Dedifferentiated amniotic fluid mesenchymal stem cell (primary cell): ENCODE data around the gene AEBP2.
"Not testable (repeated sequence)": the region's sequence is repeated elsewhere in the genome, so short reads cannot be mapped to it uniquely, and the experiment has no call there.

Source experiments
- DNase-seq: peaks from one replicate; pipeline ENCODE4 v3.0.0-alpha.2; 2016; ENCODE audit errors: extremely low spot score

AEBP2 gene, protein sequence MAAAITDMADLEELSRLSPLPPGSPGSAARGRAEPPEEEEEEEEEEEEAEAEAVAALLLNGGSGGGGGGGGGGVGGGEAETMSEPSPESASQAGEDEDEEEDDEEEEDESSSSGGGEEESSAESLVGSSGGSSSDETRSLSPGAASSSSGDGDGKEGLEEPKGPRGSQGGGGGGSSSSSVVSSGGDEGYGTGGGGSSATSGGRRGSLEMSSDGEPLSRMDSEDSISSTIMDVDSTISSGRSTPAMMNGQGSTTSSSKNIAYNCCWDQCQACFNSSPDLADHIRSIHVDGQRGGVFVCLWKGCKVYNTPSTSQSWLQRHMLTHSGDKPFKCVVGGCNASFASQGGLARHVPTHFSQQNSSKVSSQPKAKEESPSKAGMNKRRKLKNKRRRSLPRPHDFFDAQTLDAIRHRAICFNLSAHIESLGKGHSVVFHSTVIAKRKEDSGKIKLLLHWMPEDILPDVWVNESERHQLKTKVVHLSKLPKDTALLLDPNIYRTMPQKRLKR

DNA sequence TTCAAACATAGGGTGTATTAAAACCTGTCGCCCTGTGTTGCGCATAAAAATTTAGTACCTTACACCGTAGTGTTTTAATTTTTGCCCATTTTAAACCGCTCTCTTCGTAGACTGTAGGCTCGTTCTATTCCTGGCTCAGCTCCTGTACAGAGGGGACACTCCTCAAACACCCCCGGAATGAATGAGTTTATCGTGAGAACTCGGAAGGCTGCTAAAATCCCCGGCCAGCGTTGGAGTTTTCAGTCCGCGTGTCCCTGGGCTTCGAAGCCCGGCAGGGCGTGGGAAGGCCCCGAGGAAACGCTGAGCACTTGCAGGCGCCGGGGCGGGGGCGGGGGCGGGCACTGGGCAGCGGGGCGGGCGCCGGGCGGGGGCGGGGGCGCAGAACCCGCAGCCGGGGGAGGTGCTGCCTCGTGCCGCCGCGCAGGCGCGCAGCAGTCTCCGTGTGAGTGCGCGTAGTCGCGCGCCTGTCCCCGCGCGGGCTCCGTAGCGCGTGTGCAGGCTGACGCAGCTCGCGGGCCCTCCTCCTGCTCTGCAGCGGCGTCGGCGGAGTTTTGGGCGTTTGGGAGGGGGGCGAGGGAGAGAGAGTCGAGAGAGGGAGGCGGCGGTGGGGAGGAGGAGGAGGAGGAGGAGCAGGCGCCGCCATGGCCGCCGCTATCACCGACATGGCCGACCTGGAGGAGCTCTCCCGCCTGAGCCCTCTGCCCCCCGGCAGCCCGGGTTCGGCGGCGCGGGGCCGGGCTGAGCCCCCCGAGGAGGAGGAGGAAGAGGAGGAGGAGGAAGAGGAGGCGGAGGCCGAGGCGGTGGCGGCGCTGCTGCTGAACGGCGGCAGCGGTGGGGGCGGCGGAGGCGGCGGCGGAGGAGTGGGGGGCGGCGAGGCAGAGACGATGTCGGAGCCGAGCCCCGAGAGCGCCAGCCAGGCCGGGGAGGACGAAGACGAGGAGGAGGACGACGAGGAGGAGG lies at the start of gene AEBP2:
TSS of gene AEBP2 (plus strand) at position 434 of the 960 bp plus-strand sequence. CDS start at position 642, 208 bp downstream.
- DNase-seq = peak; percentile 96

DNA sequence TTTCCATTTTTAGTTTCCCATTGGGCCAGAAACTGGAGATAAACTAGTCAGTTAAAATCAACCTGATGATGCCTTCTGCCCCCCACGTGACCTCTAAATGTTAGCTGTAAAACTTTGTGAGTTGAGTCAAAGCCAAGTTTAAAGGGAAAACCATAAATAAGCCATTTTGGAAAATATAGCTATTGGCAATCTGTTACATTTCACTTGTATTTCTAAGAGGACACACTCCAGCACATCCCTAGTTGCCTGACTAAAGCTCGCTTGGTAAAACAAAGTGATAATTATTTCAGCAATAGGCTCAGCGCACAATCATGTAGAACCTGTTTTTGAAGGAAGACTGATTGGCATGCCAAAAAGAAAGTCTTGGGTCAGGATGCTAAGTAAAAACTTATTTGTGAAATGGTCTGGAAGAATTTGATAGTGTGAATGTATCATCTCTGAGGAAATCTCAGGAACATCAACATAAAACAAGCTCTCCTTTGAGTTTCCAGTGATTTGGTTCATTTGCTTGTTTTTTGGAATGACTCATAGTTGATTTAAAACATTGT lies 49.2 kb upstream of the AEBP2 start:
- no peak for DNase-seq

DNA sequence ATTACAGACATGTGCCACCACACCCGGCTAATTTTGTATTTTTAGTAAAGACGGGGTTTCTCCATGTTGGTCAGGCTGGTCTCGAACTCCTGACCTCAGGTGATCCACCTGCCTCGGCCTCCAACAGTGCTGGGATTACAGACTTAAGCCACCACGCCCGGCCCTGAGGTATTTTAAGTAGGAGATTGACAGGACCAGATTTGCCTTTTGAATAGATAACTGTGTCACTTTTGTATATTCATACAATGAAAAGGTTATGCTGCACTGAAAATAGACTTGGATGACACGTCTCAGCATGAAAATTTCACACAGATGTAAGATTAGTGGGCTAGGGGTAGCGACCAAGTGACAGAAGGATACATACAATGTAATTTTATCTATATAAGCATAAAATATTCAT lies 46.6 kb upstream of the AEBP2 start:
- not testable (repeated sequence) for DNase-seq

DNA sequence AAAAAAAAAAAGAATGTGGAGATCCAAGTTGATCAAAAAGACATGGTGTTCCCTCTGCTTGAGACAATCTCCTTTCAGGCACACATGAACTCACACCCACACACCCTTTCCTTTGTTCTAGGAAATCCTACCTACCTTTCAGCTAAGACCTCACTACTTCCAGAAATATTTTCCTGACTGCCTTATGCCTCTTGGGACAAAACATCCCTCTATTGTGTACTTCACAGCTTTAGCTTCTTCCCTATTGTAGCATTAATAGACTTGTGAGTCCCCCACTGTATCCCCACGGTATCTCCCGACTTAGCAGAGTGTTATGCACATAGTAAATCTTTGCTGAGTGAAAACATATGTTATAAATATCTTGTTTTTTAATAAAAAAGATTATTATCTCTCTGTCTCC lies 44.9 kb upstream of the AEBP2 start:
- DNase-seq = no peak

DNA sequence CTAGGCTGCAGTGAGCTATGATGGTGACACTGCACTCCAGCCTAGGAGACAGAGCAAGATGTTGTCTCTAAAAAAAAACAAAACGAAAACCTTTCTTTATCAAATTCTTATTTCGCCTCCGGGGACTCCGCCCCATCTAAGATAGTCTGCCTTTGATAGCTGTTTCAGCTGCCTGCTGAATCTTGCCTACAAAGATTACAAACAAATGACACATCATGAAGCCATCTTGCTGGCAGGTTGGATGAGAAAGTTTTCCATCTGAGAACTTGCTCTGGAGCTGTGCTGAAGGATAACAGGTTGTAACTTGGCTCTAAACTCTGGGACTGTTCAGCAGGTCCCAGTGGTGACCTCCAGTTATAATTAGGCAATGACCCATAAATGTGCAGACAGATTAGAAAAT lies 41.8 kb upstream of the AEBP2 start:
- no peak for DNase-seq

DNA sequence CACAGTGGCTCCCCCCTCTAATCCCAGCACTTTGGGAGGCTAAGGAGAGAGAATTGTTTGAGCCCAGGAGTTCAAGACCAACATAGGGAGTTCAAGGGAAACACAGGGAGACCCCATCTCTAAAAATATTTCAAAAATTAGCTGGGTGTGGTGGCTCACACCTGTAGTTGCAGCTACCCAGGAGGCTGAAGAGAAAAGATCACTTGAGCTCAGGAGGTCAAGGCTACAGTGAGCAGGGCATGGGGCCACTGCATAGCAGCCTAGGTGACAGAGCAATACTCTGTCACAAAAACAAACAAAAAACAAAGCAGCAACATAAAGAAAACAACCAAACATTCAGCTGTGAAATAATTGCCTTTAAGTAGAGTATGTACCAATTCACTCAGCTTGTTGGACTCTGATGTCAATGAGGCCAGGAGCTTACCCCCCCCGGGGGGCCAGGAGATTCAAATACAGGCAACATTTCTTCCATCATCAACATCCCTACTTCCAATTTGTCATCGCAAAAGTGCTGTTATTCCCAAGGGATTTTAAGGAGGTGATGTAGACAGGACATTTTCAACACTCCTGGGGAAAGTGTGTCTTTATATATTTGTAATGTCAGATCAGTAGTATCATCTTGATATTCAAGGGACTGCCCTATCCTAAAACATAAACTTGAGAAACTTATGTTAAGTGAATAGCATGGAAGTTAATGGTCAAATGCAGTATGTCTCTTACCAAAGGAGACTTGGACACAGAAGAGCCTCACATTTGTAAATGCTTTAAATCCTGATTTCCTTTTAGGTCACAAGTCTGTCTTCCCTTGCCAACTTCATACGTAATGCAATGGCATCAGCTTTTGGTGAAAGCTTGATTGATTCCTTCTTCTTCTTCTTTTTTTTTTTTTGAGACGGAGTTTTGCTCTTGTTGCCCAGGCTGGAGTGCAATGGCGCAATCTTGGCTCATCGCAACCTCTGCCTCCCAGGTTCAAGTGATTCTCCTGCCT lies 40.6 kb upstream of the AEBP2 start:
- DNase-seq = no peak

DNA sequence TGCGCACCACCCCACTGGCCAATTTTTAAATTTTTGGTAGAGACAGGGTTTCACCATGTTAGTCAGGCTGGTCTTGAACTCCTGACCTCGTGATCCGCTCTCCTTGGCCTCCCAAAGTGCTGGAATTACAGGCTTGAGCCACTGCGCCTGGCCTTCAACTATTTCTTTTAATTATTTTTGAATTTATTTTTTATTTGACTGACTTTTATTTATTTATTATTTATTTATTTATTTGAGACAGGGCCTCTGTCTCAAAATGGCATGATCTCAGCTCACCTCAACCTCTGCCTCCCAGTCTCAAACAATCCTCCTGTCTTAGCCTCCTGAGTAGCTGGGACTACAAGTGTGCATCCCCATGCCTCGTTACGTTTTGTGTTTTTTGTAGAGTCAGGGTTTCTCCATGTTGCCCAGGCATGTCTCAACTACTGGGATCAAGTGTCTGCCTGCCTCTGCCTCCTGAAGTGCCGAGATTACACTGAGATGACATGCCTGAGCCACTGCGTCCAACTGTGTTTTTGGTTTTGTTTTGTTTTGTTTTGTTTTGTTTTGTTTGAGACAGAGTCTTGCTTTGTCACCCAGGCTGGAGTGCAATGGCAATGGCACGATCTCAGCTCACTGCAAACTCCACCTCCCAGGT lies 38.5 kb upstream of the AEBP2 start:
- DNase-seq = not testable (repeated sequence)

DNA sequence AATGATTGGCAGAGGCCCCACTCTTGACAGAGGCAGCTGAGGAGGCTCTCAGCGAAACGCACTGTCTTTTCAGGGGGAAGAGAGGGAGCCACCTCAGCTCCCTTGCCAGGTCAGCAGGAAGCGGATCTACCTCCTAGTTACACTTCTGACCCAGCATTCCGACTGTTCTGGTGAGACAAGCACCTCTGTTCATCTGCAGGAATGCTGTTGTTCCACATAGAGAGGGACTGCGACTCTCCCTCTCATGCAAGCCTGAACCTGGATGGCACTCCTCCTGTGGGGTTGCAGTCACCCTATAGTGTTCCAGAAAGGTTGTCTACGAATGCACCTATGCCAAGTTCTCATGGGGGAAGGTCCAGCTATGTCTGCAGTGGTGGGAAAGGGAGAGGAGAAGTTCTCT lies 37.1 kb upstream of the AEBP2 start:
- no peak for DNase-seq

DNA sequence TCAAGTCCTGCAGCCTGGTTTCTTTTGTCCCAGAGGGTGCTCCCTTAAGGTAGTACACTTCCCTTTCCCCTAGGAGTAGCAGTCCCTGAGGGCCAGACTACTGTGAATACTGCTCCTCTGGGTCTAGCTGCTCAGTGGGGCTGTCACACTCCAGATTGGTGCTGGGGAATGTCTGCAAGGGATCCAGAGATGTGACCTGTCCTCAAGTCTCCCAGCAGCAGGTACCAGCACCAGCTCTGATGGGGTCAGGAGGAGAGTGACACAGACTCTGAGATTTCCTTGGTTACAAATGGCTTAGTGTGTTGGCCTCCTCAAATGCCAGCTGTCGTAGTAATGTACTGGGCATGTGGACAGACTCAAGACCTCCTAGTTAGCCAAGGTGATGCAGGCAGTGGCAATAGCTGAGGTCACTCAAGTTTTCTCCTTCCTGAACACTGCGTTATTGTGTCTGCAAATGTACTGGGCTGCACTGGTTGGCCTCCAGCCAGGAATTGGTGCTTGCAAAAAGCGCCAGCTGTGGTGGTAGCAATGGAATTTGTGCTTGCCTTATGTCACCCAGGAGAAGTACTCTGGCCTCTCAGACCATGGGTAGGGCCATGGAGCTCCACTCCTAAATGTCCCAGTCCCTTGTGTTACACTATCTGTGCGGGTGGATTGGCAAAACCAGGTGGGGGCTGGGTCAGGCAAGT lies 36.4 kb upstream of the AEBP2 start:
- DNase-seq = no peak

DNA sequence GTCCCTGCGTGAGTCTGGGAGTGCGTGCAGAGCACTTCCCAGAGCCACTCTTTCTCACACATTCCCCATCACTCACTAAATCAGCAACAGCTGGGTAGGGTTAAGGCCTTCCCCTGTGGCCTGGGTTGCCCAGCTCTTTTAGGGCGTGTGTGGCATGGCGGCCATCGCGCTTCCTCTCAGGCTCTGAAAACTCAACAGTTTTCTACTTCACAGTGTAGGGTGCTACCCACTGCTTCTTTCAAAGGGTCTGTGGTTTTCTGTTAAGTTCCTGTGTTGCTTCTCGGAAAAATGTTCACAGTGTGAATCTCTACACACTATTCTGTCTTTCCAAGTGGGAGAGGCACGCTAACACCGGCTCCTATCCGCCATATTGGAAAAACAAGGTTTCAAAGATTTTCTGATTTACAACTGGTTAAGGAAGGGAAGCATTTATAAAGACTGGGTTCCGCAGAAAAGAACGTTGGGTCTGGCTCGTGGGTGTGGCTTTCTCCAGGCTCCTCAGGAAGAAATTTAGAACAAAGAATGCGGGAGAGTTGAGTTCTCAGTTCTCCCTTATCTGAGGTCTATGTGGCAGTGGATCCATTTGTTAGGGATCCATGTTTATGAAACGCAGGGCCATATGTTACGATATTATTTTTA lies 34.9 kb upstream of the AEBP2 start:
- DNase-seq = no peak

DNA sequence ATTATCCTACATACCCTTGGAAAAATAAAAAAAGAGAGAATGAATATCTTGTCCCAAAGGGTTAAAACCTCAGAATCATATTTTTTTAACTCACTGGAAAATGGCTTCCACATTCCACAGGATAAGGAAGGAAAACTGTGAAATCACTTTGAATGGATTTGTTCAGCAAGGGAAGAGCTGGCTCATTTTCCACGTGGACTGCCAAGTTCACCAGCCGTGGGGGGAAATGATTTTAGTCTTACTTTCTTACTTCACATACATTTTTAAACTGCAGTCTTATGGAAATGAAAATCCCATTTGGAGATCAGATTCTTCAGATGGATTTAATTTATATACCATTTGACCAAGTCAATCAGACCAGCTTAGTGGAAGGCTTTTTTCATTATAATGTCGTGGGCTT lies 29.9 kb upstream of the AEBP2 start:
- peak; percentile 41 for DNase-seq

DNA sequence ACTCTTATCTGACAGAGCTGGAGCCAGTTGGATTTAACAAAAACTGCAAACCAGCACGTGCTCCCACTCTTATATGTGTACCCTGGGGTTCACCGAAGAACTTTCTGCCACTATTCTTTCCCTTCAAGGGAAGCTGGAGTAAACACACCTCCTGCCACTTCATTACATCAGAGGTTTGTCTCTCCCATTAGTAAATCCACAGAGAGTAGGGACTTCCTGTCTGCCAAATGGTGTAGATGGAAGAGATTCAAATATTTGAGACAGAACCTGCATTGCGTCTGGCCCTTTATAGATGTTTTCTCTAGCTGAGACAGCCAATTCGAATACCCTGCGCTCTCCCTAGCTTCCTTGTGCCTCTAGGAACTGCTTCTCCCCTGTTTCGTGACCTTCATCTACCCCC lies 29.1 kb upstream of the AEBP2 start:
- no peak for DNase-seq

DNA sequence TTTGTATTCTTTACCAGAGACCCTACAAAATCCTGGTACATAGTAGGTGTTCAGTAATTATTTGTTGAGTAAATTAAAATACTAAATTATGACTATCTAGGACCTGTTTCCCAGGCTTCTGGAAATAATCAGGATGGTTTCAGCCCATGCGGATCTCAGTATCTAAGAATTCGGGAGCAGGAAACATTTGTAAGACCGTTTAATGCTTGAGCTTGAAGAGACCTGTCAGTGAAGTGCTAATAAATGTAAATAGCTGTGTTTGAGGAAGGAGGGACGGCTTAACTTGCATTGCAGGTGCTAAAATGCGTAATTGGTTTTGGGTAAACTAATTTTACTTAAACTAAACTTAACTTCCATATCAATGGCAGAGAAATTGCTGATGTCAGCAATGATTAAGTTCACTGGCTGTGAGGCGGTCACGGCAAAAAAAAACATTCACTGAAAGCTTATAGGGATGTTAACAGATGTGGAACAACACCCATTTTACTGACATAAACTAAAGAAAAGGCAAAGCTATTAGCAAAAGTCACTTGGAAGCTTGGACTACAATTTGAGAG lies 28.6 kb upstream of the AEBP2 start:
- DNase-seq = no peak

DNA sequence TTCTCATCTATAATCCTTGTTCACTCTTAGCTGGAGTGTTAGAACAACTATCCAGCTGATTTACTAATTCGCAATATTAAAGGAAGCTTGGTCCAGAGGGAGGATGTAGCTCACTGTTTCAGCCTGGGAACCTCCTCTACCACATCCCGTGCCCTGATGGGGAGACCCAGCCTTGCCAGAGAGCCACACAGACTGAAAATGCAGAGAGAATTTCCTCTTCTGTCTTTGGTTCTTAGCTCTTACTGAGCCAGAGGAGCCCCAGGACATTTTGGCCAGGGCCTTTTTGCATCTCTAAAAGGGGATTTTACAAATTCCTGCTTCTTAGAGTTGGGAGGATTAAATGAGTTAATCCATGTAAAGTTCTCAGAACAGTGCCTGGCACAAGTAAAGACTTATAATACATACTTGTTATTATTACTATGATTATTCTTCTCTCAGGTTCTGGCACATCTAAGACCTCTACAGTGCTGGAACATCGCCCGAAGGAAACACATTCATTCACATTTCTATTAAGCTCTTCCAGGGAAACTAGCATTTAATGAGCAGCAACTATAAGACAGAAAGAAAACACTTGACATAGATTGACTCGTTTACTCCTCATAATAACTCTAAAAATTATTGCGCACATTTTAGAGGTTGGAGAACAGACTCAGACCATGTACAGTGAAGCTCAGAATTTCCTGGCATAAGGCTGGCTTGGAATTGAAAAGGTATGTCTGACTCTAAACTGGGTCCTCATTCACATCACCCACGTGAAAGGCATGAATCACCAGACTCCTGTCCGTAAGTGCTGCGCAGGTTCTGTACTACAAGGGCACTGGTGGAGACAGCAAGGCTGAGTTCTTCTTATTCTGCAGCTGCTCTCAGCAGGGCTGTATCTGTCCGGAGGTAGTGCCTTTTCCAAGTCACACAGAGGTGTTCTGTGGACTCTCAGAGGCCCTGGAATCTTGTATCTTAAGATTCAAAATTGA lies 27.8 kb upstream of the AEBP2 start:
- no peak for DNase-seq

DNA sequence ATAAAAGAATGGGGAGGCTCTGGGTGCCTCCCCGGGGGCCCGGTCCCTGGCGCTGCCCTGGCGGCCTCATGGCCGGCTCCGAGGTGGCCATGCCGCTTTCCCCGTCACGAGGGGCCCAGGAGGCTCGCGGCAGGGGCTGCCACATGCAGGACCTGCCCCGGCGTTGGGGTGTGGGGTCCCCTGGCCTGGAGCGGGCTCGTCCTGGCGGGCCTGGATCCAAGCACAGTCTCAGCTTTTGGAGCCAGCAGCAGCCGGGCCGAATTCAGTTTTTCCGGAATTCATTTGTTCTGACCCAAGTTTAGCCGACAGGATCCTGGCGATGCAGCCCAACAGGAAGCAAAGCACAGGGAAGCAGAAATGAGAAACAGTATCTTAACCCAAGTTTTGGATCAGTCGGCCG lies 26.4 kb upstream of the AEBP2 start:
- no peak for DNase-seq

DNA sequence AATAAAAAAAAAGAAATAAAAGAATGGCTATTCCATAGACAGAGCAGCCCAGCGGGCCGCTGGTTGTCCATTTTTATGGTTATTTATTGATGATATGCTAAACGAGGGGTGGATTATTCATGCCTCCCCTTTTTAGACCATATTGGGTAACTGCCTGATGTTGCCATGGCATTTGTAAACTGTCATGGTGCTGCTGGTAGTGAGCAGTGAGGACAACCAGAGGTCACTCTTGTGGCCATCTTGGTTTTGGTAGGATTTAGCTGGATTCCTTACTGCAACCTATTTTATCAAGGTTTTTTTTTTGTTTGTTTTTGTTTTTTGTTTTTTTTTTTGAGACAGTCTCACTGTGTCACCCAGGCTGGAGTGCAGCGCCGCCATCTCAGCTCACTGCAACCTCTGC lies 25.7 kb upstream of the AEBP2 start:
- not testable (repeated sequence) for DNase-seq

DNA sequence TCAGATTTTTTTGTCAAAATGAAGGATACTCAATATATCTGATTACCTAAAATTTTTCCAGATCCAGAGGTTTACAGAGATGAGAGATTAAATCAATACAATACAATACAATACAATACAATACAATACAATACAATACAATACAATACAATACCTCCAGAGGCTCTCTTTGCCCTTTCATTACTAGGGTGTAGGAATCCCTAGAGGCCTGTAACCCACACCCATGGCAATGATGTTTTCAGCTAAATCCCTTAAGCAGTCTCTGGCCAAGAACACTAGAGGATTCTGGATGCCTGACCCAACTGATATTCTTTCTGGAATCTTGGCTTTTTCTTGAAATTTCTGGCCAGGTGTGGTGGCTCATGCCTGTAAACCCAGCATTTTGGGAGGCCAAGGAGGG lies 23.7 kb upstream of the AEBP2 start:
- DNase-seq = no peak

DNA sequence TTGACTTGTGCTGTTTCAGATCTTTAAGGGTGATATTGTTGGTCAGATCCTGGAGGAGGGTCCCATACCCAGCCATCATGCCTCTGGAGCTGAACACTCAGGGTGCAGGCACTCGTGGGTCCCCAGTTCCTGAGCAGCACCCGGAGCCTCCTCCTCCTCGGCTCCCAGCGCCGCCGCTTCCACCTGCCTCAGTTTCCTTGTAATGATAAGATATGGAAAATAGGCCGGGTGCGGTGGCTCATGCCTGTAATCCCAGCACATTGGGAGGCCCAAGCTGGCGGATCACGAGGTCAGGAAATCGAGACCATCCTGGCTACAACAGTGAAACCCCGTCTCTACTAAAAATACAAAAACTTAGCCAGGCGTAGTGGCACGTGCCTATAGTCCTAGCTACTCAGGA lies 20.2 kb upstream of the AEBP2 start:
- no peak for DNase-seq
